Embryonic facial prominence (tissue), 1 donor: ENCODE measurements around the gene MAD1L1.

Experiments
- DNase-seq: peaks from one replicate; pipeline ENCODE4 v3.0.0-alpha.2; 2016; ENCODE audit errors: extremely low spot score

MAD1L1 gene

DNA sequence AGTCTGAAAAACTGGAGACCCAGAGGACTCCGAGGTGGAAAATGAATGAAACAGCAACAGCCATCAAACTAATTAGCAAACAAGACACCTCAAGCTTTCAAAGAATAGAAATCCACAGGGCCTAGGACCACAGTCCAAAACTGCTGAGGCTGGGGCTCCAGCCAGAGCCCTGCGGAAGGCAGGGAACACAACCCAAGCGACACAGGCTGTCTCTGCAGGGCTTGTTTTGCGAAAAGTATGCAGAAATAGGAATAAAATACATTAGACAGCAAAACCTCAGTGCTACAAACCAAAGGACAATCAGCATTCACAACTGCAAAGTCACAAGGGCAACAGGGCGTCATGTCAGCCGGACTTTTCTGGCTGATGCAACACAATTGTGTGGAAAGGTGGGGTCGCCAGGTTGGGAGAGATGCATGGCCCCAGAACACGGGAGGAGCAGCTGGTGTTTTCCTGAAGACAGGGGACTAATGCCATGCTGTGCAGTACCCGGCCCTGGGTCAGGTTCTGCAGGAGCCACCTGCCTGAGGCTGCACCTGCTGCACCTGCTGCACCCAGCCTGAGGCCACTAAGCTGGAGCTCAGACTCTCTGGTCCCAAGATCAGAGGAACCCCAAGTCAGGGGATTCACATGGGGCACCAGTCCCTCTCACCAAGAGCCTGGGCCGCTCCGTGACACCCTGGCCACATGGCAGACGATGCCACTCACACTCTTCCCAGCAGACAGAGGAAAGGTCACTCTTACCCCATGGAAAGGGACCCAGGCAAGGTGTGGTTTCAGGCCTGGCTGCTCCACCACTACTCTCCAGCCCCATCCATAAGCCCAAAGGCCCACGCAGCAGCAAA lies 74.2 kb downstream of the MAD1L1 start:
- no peak for DNase-seq

DNA sequence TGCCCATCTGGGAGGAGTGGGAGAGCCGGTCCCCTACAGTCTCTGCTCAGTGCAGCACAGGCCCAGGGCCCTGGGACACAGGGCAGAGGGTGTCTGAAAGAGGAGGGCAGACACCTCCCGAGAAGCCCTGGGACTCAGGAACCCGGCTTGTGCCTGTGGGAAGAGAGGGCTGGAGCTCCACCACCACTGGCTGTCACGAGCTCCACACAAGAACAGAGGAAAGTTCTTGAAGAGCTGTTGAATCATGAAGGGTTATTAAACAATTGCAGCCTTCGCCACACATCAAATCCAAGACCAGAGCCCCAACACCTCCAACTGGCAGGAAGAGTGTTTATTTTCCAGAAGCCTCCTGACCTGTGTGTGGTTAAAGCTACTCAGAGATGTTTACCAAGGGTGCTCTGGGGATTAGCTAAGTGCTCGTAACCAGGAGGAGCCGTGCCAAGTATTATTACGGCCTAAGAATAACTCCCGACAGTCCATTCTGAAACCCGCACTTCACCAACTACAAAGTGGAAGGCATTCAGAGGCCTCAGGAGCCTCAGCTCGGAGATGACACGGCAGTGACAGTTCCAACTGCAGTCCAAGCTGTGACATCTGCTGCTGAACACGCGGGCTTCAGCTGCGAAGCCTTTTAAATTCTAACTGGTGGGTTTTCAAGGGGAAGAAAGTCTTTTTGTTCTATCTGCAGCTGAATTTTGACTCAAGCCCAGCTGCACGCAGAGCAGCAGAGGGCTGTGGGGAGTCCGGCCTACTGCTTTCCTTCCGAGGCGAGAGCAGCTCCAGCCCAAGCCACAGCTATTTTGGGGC lies 75.1 kb downstream of the MAD1L1 start:
- DNase-seq = no peak

DNA sequence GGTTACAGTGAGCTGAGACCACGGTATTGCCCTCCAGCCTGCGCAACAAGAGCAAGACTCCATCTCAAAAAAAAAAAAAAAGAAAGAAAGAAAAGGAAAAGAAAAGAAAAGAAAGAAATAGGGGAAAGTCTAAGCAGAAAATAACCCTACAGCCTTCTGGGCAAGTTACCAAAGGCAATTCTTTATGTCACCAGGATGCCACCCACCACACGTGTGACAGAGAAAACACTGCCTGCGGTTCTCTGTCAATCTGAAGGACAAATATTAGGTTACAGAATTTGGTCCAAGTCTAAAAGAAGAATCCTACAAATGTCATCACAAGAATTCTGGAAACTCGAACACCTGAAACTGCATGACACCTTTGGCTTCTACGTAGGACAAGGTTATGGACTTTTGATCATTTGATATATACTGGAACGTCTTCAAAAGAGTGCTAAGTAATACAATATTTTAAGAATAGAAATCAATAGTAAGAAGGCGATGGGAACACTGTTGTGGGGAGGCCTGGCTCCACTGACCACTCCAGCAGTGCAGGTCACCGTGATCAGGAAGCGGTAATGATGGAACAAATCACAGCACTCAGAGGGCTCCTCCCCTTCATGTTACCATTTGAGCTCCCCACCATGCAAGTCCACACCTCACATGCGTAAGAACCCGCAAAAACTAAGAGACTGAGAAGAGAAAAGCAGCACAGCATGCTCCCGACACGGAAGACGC lies 75.8 kb downstream of the MAD1L1 start:
- DNase-seq = no peak

DNA sequence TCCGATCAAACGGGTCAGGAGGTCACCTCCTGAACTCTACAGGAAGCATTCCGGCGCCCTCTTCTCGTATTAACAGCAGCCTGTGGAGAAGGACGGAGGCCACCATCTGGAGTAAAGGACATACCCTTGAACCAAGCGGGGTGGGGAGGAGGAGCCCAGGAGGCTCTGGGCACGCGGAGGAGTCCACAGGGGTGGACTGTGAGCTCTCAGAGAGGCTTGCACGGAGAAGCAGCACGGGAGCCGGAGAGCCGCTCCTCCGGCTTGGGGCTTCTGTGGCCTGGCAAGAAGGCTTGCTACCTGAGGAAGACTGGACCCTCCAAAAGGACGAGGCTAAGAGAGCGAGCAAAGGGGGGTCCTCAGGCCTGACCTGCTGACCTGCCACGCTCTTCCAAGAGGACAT lies 77.9 kb downstream of the MAD1L1 start:
- DNase-seq = no peak

DNA sequence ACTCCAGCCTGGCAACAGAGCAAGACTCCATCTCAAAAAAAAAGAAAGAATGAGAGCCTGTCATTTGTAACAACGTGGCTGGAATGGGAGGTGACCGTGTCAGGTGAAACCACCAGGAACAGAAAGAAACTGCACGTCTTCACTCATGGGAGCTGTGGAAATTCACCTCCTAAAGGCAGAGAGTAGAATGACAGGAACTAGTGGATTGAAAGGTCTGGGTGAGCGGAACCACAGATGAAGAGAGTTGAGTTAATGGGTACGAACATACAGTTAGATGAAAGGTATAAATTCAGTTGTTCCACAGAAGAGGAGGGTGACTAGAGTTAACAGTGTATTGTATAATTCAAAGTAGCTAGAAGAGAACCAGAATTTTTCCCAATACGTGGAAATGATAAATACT lies 78.6 kb downstream of the MAD1L1 start:
- DNase-seq = no peak

DNA sequence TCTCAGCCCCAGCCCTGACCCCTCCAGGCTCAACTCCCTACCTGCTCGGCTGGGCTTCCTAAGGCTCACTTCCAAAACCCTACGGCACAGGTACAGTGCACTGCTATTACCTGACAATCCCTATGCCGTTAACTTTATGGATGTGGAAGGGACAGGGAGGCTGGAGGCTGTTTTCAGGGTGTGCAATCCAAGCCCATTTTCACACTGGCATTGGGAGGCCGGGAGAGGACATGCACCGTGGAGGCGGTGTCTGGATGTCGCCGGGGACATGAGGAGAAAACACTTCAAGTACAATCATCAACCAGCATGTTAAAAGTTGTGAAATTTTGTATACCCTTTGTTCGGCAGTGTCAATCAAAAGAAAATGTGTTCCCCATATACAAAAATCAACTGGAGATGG lies 80.1 kb downstream of the MAD1L1 start:
- DNase-seq = no peak

DNA sequence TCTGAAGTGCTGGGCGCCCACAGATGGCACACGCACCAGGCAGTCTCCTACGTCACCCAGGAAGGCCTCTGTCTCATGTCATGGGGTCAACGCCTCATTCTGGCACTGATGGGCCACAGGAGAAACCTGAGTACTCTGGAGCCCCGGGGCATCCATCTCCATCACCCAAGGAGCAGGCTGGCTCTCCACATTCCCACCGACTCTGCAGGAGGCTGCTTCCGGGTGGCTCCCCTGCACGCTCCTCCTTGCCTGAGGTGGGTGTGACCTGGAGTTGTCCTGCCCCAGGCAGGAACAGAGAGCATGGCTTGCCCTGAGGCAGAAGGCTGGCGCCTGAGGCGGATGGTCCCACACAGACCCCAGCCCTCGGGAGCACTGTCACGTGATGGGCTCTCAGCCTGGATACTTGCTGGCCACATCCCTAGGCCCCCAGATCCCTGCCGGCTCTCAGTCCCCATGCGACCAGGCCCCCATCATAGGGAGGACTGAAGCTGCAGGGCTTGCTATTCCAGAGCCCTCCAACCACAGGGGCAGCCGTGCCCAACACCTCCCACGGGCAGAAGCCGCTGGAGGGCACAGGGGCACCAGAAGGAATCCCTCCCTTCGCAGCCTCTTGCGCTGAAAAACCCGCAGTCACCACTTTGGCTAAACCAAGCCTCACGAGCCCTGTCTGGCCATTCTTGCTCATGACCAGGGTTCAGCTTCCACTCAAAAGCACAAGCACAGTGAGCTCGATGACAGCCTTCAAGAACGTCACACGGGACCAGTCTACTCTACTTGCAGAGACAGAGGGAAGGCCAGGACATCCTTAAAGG lies 80.7 kb downstream of the MAD1L1 start:
- no peak for DNase-seq

DNA sequence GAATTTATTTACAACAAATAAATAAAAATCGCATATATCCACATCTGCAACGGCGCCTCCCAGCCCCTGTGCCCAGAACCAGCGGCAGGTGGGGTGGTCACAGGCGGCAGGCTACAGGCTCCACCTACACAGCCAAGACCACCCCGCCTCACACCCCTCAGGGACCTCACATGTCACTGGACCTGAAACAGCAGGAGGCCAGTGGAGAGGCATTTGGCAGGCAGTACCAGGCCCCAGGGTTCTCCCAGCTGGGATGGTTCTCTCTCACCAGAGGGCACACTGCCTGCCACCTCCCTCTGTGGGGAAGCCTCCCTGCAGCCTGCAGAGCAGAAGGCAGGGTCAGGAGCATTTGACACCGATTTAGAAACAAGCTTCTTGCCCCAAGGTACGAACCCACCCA lies 81.5 kb downstream of the MAD1L1 start:
- DNase-seq = no peak

DNA sequence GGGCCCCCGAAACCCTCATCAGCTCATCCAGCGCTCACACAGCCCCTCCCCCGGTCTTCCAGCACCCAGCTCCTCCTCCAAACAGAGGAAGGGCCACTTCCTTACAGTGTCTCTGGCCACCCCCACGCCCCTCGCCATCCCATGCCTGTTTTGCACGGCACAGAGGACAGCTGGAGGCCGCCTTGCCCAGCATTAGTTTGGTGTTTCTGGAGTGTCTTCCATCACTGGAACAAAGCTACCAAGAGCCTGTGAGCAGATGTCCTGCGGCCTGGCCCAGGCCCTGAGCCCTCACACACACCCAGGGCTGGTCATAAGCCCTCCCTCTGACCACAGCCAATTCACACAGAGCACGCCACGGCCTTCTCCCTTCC lies 82.3 kb downstream of the MAD1L1 start:
- DNase-seq = no peak

DNA sequence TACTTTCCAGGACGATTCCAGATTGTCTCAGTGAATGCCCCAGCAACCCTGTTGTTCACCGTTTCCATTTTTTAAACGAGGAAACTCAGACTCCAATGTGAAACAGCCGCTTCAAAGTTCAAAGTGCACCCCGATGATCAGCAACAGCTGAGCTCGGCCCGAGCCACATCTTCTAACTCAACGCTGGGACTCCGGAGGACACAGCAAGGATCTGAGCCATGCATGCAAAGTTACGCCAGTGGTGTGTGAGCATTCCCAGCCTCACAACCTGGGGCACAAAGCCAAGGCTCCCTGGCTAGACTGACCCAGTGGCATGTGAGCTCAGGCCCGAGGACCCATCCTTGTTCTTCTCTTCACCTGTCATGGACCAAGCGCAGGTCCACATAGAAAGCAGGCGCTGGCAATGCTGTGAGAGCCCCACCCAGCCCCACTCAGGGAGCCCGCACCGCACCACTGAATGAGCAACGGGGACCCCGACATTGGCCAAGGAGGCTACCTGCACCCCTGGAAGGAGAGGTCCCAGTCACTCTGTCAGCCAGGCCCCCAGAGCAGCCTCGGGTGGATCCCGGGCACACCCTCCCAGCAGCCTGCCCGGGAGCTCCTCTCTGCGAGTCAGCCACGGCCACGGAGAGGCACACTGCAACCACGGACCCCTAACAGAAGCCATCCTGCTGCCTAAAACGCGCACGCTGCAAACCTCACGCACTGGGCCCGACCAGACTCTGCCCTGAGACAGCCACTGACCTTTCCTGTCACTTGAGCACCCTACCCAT lies 82.9 kb downstream of the MAD1L1 start:
- DNase-seq = no peak

DNA sequence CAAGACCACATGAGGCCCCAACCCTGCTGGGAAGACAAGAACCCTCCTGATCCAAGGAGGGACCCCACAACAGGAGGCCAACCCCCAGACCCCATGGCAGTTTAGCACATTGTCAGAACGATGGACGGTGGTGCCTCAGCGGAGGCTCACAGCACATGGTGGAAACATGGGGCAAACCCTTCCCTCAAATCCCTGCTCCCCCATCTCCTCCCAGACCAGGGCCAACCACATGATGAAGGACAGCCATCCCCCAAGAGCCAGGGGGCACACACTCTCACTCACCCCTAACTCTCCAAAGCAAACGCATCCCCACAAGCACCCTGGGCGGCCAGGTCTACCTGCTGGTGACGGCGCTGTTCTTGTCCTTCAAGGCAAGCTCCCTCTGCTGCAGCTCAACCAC lies 83.9 kb downstream of the MAD1L1 start:
- no peak for DNase-seq

DNA sequence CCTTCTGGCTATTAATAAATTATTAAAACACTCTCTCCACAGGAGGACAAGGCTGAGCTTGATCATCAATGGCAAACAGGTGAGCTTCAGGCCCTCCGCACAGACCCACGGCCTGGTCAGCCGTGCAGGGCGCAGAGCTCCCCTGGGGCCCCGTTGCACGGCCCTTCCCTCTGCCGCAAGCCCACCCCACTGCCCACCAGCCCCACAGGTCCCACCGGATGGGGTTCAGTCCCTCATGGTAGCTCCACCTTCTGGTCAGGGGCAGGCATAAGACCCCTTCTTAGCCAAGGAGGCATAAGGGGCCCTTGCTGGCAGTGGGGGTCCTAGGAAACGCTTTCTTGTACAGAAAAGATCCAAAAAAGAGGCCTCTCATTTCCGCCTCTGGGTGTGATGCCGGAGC lies 84.6 kb downstream of the MAD1L1 start:
- DNase-seq = no peak

DNA sequence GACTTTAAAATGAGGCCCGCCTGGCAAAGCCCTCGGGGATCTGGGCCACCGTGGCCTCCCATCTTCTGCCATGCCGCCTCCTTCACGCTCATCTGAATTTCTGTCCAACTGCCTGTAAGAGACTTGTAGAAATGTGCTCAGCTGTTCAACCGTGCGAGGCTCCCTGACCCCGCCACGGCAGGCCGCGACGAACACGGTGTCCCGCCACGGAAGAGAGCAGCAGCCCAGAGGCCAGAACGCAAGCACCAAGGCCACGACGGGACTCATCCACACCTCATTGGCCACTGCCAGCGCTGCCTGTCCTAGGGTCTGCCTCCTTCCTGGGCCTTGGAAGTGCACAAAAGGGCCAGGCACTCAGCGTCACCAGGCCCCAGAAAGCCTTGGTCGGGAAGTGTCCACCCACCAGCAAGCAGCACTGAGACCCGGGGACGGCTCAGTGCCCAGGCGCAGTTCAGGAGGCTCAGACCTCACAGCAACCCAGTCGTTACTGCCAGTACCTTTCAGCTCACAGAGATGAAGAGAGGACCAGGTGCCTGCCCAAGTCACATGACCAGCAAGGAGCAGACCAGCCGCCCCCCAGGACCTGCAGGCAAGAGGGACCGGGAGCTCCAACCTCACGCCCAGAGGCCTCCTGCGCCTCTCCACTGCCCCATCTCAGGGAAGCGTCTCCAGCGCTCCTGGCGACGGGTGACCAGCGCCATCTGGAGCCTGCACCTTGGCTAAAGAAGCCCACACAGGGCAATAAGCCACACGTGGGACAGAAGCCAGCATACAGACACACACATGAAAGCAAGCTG lies 85.9 kb downstream of the MAD1L1 start:
- DNase-seq = no peak

DNA sequence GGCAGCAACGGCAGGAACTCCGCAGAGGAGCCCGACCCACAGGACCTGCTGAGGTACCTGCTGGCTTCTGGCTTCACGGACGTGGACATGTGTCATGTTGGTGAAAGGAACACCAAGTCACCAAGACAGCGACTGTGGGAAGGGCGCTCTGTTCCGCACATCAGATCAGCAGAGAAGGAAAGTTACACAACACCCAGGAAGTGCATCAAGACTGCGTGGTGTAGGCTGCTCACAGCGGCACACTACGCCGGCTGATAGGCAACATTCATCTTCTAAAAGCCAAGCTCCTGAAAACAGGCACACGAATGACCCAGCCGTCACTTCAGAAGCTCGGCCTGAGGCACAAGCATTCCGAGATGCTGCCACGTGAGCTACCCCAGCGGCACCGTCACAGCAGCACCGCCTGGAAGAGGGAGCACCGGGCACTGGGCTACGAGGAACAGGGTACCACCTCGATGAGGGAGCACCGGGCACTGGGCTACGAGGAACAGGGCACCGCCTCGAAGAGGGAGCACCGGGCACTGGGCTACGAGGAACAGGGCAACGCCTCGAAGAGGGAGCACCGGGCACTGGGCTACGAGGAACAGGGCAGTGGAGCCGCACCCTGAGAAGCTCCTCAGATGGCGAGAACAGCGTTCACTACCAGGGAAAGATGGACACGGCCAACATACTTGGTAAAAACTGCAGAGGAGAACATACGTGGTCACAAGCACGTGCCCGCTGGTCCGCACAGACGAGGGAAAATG lies 86.7 kb downstream of the MAD1L1 start:
- no peak for DNase-seq

DNA sequence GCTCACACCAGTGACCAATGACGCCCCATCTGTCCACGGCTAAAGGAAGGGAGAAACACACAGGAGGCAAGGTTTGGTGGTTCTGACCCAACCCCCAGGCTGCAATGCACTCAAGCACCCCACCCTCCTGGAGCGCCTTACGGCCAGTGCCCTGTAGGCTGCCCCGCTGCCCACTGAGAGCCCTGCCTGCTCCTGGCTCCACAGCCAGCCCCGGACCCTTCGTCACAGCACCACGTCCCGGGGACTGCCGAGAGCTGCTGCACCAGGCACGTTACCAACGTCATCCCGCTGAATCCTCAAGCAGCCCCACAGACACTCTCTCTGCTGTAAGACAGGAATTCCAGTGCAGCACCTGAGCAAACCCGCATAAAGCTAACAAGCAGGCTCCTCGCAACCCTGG lies 87.8 kb downstream of the MAD1L1 start:
- no peak for DNase-seq

DNA sequence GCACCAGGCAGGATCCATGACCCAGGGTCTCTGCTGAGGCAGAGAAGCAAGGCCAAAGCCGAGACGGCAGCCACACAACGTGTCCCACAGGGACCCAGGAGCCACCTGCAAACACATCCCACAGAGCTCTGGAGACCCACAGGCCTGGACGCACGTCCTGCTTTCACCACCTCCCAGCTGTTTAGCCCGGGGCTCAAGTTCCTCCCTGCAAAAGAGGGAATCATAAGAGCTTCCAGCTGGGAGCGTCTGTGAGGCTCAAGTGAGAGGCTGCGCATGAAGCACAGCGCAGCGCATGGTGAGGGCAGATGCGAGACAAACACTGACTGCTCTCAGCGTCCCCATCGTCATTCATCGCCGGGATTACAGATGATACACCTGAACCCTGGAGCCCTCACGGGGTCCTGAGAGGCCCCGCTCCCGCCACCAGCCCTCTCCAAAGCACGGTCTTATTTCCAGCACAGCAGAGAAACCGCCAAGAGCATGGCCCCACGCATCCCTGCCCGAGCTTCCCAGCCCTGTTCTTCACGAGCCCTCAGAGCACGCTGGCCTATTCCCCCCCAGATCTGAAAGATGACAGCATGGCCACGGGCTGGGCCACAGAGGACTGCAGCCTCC lies 88.7 kb downstream of the MAD1L1 start:
- DNase-seq = peak; percentile 7

DNA sequence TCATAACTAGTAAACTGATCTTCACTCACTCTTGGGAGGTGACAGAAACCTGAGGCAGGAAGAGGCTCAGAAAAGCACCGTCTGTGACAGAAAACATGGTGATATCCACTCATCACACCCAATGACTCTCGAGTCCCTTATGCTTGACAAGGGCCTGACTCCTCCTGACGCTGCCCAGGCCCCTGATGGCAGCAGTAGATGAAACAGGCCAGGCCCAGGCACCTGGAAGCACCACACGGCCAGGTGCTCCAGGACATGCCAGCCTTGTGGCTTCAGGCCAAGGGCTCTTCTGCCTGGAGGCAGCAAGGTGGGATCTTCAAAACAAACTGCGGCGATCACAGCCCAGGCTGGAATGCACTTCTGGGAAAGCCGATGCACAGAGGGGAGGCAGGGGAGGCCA lies 89.3 kb downstream of the MAD1L1 start:
- DNase-seq = no peak

DNA sequence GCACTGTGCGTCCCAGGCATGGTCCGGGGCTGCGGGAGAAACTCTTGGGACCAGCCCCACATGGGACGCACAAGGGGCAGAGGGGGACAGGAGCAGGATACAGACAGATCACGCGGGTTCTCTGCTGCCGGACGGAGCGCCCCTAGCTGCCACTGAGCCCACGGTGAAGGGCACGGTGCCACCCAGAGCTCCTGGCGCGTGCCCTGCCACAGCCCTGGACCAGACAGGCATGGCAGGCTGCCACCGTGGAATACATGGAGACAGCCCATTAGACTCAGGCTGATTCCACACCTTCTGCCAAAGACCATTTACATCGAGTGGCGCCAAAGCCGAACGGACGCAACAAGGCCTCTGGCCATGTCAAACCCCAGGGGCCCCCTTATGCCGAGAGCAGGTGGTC lies 90.4 kb downstream of the MAD1L1 start:
- DNase-seq = no peak

DNA sequence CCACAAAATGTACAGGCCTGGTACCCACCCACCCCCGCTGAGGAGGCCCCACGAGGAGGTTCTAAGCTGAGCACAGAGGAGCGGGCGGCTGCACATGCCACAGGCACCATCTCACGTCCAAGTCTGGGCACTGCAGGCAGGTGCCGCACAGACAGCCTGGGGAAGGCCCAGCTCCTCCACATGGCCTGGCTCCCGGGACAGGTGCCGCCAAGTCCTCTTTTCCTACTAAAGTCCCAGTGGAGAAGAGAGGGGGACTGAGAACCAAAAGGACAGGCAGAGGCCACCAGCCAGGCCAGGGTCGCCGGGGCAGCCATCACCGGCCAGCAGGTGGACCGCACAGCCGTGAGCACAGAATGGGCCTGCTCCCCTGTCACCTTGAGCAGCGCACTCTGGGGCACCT lies 91.1 kb downstream of the MAD1L1 start:
- no peak for DNase-seq
